ENCODE data around the gene SRRM5.
"Not testable (repeated sequence)": the region's sequence is repeated elsewhere in the genome, so short reads cannot be mapped to it uniquely, and the experiment has no call there.

SRRM5 gene

DNA sequence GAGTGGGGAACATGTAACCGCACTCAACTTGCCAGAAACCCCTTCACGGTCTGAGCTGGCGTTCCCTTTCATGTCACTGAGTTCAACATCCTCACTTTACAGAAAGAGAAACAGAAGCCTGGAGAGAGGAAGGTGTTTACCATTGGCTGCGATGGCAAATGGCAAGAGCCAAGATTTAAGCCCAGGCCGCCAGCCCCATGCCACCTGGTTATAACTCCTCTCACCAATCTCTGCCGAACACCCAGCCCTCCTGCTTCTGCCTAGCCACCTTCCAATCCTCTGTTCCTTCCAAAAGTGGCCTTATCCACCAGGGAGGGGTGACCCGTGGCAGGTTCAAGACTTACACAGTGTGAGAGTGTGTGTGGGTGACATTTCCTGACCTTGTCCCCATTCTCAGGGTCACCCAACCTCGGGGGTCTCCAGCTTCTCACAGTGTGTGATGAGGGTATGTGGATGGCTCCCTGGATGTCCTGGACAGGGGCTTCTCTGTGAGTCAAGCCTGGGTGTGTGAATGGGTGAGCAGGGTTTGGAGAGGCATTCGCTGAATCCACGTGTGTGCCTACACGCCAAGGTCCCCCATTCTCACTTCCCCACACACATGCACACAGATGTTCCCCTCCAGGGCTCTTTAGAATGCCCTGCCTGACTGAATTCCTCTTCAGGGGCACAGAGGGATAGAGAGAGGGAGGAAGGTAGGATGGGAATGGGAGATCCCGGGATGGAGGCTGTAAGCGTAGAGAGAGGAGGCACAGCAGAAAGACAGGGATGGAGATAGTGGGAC is 26.5 kb downstream of the SRRM5 start:
- DNase-seq (ENCODE audit: low read depth), result no peak

DNA sequence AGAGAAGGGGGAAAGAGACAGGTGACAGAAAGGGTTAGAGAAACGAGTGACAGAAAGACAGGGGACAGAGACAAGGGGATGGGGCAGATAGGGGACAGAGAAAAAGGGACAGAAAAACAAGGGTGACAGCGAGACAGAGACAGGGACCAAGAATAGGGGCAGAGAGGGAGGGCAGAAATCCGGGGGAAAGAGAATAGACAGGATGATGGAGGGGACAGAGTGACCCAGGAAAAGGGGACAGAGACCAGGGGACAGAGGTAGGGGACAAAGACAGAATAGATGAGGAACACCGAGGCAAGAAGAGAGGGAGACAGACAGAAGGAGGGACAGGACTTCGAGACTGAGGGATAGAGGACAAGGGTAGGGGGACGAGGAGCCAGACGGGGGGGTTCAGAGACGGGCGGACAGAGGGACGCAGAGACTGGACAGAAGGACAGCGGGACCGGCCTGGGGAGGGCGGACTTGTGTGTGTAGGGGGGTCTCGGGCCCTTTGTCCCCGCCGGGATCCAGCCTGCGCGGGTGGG is 27.2 kb downstream of the SRRM5 start:
- DNase-seq (ENCODE audit: low read depth), result no peak

DNA sequence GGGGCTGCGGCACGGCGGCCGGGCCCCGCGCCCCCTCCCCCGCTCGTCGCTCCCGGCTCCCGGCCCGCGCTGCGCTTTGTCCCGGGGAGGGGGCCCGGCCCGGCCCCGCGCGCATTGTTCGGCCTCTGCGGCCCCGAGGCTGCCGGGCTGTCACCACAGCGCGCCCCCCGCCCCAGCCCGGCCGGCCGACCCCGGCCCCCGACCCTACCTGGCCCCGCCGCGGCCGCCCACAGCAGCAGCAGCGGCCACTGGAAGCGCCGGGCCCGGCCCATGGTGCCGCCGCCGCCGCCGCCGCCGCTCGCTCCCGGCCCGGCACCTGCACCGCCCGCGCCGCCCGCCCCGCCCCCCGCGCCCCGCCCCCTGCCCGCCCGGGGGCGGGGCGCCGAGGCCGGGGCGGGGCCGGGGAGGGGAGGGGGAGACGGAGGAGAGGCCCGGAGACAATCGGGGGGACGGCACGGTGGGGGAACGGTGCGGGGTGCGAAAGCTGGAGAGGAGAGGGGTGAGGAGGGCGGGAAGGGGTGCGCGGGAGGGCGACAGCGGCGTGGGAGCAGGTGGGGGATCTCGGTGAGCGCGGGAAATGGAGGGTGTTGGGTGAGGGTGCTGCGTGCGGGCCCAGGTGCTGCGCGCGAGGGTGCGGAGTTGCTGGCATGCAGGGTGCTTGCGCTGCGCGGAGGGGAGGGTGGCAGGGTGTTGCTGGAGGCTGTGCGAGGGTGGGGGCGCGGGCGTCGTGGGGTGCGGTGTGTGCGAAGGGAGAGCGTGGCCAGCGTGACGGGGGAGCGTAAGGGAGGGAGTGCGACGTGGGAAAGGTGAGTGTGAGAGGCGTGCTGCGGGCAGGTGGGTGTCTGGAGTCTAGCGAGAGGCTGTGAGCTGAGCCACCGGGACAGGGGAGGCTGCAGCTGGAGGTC is 27.9 kb downstream of the SRRM5 start, which contains the start of gene CADM4:
TSS of gene CADM4 (minus strand) at position 332 of the 905 bp plus-strand sequence. CDS start at position 272, 60 bp downstream.
- no peak for DNase-seq (ENCODE audit: low read depth)

DNA sequence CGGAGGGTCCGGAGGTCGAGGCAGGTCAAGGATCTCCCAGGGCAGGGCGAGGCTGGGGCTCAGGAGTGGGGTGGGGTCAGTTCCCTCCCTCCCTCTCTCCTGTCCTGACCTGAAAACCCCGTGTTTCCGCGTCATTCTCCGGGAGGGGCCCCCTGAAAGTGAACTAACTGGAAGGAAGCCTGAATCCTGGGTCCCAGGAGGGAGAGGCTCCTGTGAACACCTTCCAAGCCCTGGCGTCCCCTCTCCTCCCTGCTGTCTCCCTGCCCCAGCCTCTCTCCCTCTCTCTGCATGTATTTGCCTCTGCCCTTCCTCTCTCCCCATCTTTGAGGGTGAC is 28.5 kb downstream of the SRRM5 start:
- DNase-seq (ENCODE audit: low read depth), result no peak

DNA sequence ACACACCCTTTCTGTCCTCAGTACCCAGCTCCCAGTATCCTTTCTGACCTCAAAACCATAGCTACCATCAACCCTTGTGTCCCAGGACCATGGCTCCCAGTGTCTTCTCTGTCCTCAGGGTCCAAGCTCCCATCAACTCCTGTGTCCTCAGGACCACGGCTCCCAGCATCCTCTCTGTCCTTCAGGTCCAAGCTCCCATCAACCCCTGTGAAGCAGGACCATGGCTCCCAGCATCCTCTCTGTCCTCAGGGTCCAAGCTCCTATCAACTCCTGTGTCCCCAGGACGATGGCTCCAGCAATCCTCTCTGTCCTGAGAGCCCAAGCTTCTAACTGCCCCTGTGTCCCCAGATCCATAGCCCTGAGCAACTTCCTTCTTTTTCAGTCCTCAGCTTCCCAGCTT is 29.4 kb downstream of the SRRM5 start:
- no peak for DNase-seq (ENCODE audit: low read depth)

DNA sequence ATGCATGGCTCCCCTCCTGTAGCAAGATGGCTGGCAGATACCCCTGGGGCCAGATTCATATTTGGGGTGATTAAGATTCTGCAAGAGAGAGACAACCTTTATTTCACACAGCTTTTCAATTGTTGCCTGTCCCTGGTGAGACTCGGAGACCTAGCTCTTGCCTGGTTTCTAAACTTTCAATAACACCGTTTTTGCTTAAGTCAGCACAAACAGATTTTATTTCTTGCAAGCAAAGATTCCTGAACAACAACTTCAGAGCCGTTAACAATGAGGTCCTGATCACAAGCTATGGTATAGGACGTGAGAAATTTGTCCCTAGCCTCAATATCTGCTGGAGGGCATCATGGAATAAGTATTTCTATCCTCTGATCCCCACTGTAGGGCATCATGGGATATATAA is 30.6 kb downstream of the SRRM5 start:
- no peak for DNase-seq (ENCODE audit: low read depth)

DNA sequence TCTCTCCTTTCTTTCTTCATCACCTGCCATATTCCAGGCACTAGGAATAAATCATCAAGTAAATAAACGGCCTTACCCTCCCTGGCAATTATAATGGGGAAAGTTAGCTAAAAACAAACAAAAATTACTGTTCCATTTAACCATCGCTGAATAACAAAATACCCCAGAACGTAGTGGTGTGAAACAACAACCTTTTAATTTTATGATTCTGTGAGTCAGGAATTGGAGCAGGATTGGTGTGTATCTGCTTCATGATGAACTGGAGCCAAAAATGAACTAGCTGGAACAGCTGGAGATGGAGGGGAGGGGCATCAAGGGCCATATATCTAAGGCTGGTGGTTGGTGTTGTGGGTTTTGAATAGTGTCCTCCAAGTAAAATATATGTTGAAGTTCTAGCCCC is 31.4 kb downstream of the SRRM5 start:
- DNase-seq (ENCODE audit: low read depth), result no peak

DNA sequence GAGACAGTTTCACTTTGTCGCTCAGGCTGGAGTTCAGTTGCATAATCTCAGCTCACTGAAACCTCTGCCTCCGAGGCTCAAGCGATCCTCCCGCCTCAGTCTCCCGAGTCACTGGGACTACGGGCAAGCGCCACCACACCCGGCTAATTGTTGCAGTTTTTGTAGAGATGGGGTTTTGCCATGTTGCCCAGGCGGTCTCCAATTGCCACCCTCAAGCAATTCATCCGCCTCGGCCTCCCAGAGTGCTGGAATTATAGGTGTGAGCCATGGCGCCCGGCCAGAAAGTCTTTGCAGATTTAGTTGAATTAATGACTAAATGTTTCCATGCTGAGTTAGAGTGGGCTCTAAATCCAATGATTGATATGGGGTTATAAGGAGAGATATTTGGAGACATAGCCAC is 32.3 kb downstream of the SRRM5 start:
- DNase-seq (ENCODE audit: low read depth), result no peak

DNA sequence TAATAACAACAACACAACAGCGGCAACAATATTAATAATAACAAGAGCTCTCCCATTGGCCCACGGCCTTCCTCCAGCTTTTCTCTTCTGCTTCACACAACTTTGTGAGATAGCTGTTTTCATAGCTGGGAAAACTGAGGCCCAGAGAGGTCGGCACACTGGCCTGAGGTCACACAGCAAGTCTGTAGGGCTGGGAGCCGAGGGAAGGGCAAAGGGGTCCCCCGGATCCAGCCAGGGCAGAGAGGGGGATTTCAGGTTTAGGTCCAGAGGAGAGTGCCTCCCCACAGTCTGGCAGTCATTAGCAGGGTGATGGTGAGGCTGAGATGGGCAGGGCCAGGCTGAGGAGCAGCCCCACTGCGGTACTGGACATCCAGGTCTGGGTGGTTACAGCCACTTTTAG is 36.7 kb downstream of the SRRM5 start:
- no peak for DNase-seq (ENCODE audit: low read depth)

DNA sequence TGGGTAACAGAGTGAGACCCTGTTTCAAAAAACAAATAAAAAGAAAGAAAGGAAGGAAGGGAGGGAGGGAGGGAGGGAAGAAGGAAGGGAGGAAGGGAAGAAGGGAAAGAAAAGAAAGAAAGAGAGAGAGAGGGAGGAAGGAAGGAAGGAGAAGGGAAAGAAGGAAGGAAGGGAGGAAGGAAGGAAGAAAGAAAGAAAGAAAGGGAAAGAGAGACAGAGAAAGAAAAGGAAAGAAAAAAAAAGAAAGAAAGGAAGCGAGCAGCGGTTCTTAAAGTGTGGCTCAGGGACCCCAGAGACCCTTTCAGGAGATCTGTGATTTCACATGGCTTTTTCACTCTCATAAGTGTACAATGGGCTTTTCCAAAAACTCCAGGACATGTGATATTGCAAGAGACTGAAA is 37.6 kb downstream of the SRRM5 start:
- DNase-seq (ENCODE audit: low read depth), result no peak

DNA sequence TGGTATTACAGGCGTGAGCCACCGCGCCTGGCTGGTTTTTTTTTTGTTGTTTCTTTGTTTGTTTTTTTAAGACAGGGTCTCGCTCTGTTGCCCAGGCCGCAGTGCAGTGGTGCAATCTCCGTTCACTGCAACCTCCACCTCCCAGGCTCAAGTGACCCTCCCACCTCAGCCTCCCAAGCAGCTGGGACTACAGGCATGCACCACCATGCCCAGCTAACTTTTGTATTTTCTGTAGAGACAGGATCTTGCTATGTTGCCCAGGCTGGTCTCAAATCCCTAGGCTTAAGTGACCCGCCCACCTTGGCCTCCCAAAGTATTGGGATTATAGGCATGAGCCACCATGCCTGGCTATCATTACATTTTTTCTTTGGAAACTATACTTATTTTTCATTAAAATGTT is 38.4 kb downstream of the SRRM5 start:
- not testable (repeated sequence) for DNase-seq (ENCODE audit: low read depth)

DNA sequence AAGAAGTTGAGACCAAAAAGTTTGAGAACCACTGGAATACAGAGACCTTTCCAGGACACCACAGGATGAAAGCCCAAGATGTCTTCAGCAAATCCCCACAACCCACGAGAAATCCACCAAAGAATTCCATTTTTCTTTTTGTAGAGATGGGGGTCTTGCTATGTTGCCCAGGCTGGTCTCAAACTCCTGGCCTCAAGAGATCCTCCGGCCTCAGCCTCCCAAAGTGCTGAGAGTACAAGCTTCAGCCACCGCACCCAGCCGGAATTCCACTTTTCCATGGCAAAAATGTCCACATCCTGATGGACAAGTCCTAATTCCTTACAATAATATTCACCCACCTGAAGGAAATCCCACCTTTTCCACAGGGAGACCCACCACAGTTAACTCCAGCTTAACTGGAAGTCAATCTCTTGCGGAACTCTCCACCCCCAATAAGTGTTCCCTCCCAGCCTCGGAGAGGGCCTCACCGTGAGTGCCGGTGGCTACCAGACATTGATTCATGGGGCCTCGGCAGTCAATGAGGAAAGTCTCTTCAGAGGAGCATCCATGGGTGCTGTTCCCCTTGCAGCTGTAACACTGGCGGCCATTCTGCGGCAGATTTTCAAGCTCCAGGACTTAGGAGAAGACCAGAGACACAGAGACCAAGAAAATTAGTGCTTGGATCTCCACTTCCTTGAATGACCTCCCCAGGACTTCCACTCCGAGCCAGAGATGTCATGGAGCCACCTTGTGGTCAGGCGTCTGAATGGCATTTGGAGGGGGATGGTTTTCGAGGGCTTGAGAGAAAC is 40.1 kb downstream of the SRRM5 start:
- peak; percentile 69 for DNase-seq (ENCODE audit: low read depth)

DNA sequence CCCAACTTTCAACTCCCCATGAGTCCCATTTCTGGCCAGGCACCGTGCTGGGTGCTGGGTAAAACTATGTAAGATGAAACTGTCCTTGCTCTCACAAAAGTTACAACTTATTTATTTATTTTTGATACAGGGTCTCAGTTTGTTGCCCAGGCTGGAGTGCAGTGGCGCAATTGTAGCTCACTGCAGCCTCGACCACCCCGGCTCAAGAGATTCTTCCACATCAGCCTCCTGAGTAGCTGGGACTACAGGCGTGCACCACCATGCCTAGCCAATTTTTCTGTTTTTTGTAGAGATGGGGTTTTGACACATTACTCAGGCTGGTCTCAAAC is 40.6 kb downstream of the SRRM5 start:
- DNase-seq (ENCODE audit: low read depth), result no peak

DNA sequence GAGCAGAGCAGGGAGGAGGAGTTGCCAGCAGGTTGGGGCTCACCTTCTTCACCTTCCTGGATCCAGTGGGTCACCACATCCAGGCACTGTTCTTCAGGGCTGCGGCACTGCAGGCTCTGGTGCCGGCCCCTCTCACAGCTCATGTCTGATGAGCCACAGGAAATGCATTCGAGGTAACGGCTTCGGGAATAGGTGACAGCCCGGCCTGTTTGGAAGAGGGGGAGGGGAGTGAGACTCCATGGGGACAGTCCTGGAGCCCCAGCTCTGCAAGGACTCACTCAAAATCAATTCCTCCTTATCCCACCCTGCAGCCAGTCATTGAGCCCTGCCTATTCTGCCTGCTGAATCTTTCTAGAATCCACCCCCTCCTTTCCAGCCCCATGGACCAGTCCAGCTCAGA is 44.5 kb downstream of the SRRM5 start:
- DNase-seq (ENCODE audit: low read depth), result no peak

DNA sequence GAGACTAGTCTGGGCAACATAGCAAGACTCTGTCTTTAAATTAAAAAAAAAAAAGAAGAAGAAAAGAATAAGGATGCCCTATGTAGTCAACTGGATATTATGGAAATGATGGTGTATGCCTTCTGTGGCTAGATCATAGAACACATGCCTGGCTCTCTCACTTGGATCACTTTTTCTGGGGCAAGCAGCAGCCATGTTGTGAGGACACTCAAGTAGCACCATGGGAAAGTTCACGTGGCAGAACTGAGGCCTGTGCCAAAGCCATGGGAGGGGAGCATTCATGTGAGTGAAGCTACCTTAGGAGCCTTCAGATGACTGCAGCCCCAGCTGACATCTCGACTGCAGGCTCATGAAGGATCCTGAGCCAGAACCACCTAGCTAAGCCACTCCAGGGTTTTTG is 46.1 kb downstream of the SRRM5 start:
- no peak for DNase-seq (ENCODE audit: low read depth)

DNA sequence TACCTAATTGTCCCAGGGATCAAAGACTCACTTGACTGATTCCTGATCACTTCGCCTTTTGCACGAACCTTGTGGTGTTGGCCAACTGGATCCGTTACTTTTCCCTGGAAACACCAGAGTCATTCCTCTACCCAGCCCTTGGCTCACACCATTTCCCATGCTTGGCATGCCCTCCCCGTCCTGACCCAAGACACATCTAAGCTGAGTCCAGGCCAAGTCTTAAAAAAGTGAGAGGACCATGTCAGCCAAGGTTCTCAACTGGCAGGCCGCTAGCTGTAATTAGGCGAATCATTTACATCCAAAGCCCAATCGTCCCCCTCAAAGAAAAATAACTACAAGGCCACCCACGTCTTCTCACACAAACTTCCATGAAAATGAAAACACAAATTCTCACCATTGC is 46.6 kb downstream of the SRRM5 start:
- no peak for DNase-seq (ENCODE audit: low read depth)

DNA sequence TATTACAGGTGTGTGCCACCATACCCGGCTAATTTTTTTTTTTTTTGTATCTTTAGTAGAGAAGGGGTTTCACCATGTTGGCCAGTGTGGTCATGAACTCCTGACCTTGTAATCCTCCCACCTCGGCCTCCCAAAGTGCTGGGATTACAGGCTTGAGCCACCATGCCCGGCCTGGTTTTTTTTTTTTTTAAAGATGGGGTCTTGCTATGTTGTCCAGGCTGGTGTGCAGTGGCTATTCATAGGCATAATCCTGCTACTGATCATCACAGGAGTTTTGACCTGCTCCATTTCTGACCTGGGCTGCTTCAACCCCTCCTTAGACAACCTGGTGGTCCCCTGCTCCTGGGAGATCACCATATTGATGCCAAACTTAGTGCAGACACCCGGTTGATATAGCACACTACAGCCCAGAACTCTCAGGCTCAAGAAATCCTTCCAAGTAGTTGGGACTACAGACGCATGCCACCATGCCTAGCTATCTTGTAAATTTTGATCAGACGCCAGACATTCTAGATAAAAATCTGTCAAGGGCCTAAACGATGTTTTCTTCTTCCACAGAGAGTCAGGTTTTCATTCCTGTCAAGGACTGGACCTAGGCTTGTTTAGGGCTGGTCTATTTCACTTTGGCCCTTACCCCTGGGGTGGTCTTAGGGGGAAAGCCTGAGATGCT is 48.5 kb downstream of the SRRM5 start:
- no peak for DNase-seq (ENCODE audit: low read depth)

DNA sequence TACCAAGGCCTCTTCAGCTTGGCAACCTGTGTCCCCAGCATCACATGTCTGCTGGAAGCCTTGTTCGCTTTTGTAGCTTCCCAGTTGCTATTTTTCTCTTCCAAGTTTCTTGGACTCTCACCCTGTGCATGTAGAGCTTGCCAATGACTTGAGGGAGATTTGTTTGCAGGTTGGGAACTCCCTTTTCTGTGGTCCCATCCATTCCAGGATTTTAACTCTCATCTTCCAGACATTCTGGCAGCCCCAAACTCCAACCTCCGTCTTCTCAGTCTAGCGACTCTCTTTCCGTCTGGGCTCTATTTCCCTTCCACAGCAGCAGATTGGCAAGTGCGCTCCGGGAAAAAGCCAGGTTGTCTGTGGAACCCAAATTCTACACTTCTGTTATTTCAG is 49.1 kb downstream of the SRRM5 start:
- no peak for DNase-seq (ENCODE audit: low read depth)

DNA sequence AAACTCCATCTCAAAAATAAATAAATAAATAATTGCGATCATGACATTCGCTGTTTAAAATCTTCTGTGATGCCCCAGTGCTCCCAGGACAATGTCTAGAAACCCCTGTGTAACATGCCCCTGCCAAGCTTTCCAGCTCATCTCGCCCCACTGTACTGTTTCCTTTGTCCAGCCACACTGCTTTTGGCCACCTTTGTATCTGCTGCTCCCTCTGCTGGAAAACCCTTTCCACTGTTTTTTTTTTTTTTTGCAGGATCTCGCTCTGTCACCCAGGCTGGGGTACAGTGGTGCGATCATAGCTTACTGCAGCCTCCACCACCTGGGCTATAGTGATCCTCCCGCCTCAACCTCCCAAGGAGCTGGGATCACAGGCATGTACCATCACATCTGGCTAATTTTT is 50.6 kb downstream of the SRRM5 start:
- peak; percentile 30 for DNase-seq (ENCODE audit: low read depth)

DNA sequence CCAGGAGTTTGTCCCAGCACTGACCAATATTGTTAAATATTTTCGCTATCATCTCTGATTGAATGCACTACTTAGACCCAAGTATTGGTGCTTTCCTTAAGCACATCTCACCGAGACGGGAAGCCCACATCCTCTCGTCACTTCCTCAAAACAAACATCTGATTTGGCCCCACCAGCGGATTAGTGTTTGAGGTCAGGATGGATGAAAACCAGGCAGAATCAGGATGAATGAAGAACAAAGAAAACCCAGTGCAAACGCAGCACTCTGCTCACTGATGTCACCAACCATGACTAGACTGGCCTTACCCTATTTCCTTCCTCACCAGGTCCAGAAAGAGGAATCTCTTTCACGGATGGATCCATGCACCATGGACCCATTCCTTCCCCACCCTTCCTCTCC is 52.1 kb downstream of the SRRM5 start:
- no peak for DNase-seq (ENCODE audit: low read depth)

All from EH (cell line).